SH-SY5Y (cell line): Measurements from ENCODE around the gene ALDH18A1.

Source experiments
- GATA2 ChIP-seq: IDR thresholded peaks from 2 replicates; pipeline ENCODE4 v1.6.1; 2011; ENCODE audit warnings: mild to moderate bottlenecking, low read depth, low read length
- GATA3 ChIP-seq: IDR thresholded peaks from 2 replicates; pipeline ENCODE4 v1.6.1; 2011; ENCODE audit warnings: low read depth, mild to moderate bottlenecking, low read length, moderate library complexity

Gene ALDH18A1

GRCh38 chr10:95656291-95657164 lies at the start of gene ALDH18A1:
TSS of gene ALDH18A1 (minus strand) at chr10:95656711. CDS start at chr10:95653377, 3,334 bp downstream.
- TF ChIP-seq GATA2 (peak; percentile 21; the same call in 1 of the 2 replicates), GATA3 (no peak)

- TF ChIP-seq GATA3 (no peak), GATA2 (no peak)
Observed at GRCh38 chr10:95698415-95698814, 41.9 kb upstream of the ALDH18A1 start.

GRCh38 chr10:95697429-95697828 lies 40.9 kb upstream of the ALDH18A1 start:
- no peak for TF ChIP-seq GATA3
- no peak for TF ChIP-seq GATA2

- TF ChIP-seq GATA2 = no peak
- no peak for TF ChIP-seq GATA3
Observed at GRCh38 chr10:95694665-95695064, 38.2 kb upstream of the ALDH18A1 start.

- TF ChIP-seq GATA2 = no peak
- no peak for TF ChIP-seq GATA3
Observed at GRCh38 chr10:95693668-95694534, 37.4 kb upstream of the ALDH18A1 start, which contains the start of gene TCTN3. TSS of gene TCTN3 (minus strand) at chr10:95693927. CDS start at chr10:95693899, 28 bp downstream.

GRCh38 chr10:95693071-95693667 lies 36.7 kb upstream of the ALDH18A1 start:
- no peak for TF ChIP-seq GATA2
- TF ChIP-seq GATA3 = no peak

GRCh38 chr10:95691281-95691680 lies 34.8 kb upstream of the ALDH18A1 start:
- no peak for TF ChIP-seq GATA2
- TF ChIP-seq GATA3 = no peak

- TF ChIP-seq GATA3 = no peak
- no peak for TF ChIP-seq GATA2
Observed at GRCh38 chr10:95688648-95689047, 32.1 kb upstream of the ALDH18A1 start.

- TF ChIP-seq GATA3 (no peak), GATA2 (no peak)
Observed at GRCh38 chr10:95683966-95684365, 27.5 kb upstream of the ALDH18A1 start.

- TF ChIP-seq GATA2 (no peak), GATA3 (no peak)
Observed at GRCh38 chr10:95675403-95676116, 19.0 kb upstream of the ALDH18A1 start.

- TF ChIP-seq GATA2 = no peak
Observed at GRCh38 chr10:95674643-95675042, 18.1 kb upstream of the ALDH18A1 start.

GRCh38 chr10:95664543-95664942 lies 8.0 kb upstream of the ALDH18A1 start:
- TF ChIP-seq GATA3 = no peak
- no peak for TF ChIP-seq GATA2

- TF ChIP-seq GATA3 (no peak), GATA2 (no peak)
Observed at GRCh38 chr10:95663496-95663895, 7.0 kb upstream of the ALDH18A1 start.
